ENCODE results near the gene AKAP6.

AKAP6 gene

GRCh38 chr14:32443890-32444661, 115.0 kb downstream of the AKAP6 start:
- Histone ChIP-seq H4K20me1 (ENCODE audit: control insufficient read depth, insufficient read depth, low read depth, low read length) (no peaks in the 10 kb centered on the region), H3K4me1 (ENCODE audit: control insufficient read depth, low read length) (no peaks in the 10 kb centered on the region), H3K27ac (ENCODE audit: low read depth, low read length) (no peak overlapping the region), H3F3A (ENCODE audit: control insufficient read depth, insufficient read depth) (no peaks in the 10 kb centered on the region), H3K79me2 (ENCODE audit: control insufficient read depth, low read length) (no peaks in the 10 kb centered on the region), H3K4me3 (ENCODE audit: low read length) (no peak overlapping the region), H3K9me3 (ENCODE audit: control insufficient read depth, insufficient read depth, low read length) (no peaks in the 10 kb centered on the region), H3K36me3 (ENCODE audit: control insufficient read depth, low read length) (no peaks in the 10 kb centered on the region), H3K4me2 (ENCODE audit: low read length) (no peak overlapping the region), H3K9me2 (replicated peaks; ENCODE audit: control insufficient read depth, low read length) (no peaks in the 10 kb centered on the region), H3K27me3 (ENCODE audit: control insufficient read depth, low read length) (no peaks in the 10 kb centered on the region)
- TF ChIP-seq CTCF (IDR thresholded peaks at IDR 0.05; ENCODE audit: low read depth, low read length, poor library complexity, severe bottlenecking) = no peak
- TF ChIP-seq EZH2phosphoT487 (IDR thresholded peaks at IDR 0.05; ENCODE audit: borderline replicate concordance, low read length) = no peak

- H3K36me3 ChIP-seq (ENCODE audit: control insufficient read depth, low read length) = no peaks in the 10 kb centered on the region
- TF ChIP-seq EZH2phosphoT487 (IDR thresholded peaks at IDR 0.05; ENCODE audit: borderline replicate concordance, low read length) = no peak
- H3K79me2 ChIP-seq (ENCODE audit: control insufficient read depth, low read length) = no peaks in the 10 kb centered on the region
- no peaks in the 10 kb centered on the region for H3F3A ChIP-seq (ENCODE audit: control insufficient read depth, insufficient read depth)
- no peak overlapping the region for H3K27ac ChIP-seq (ENCODE audit: low read depth, low read length)
- no peaks in the 10 kb centered on the region for H3K4me1 ChIP-seq (ENCODE audit: control insufficient read depth, low read length)
- H4K20me1 ChIP-seq (ENCODE audit: control insufficient read depth, insufficient read depth, low read depth, low read length) = no peaks in the 10 kb centered on the region
- no peaks in the 10 kb centered on the region for H3K9me3 ChIP-seq (ENCODE audit: control insufficient read depth, insufficient read depth, low read length)
- no peaks in the 10 kb centered on the region for H3K27me3 ChIP-seq (ENCODE audit: control insufficient read depth, low read length)
- H3K4me2 ChIP-seq (ENCODE audit: low read length) = no peak overlapping the region
- no peak overlapping the region for H3K4me3 ChIP-seq (ENCODE audit: low read length)
- no peaks in the 10 kb centered on the region for H3K9me2 ChIP-seq (replicated peaks; ENCODE audit: control insufficient read depth, low read length)
Measured at GRCh38 chr14:32447371-32447770, 118.3 kb downstream of the AKAP6 start.

- H3K79me2 ChIP-seq (ENCODE audit: control insufficient read depth, low read length) = no peaks in the 10 kb centered on the region
- TF ChIP-seq CTCF (IDR thresholded peaks at IDR 0.05; ENCODE audit: low read depth, low read length, poor library complexity, severe bottlenecking) = no peak
- TF ChIP-seq EZH2phosphoT487 (IDR thresholded peaks at IDR 0.05; ENCODE audit: borderline replicate concordance, low read length) = no peak
- H3K27ac ChIP-seq (ENCODE audit: low read depth, low read length) = no peak overlapping the region
- H3K9me3 ChIP-seq (ENCODE audit: control insufficient read depth, insufficient read depth, low read length) = no peaks in the 10 kb centered on the region
- no peaks in the 10 kb centered on the region for H3K36me3 ChIP-seq (ENCODE audit: control insufficient read depth, low read length)
- no peaks in the 10 kb centered on the region for H4K20me1 ChIP-seq (ENCODE audit: control insufficient read depth, insufficient read depth, low read depth, low read length)
- no peaks in the 10 kb centered on the region for H3F3A ChIP-seq (ENCODE audit: control insufficient read depth, insufficient read depth)
- H3K9me2 ChIP-seq (replicated peaks; ENCODE audit: control insufficient read depth, low read length) = no peaks in the 10 kb centered on the region
- no peak overlapping the region for H3K4me3 ChIP-seq (ENCODE audit: low read length)
- H3K27me3 ChIP-seq (ENCODE audit: control insufficient read depth, low read length) = no peaks in the 10 kb centered on the region
- no peaks in the 10 kb centered on the region for H3K4me1 ChIP-seq (ENCODE audit: control insufficient read depth, low read length)
- no peak overlapping the region for H3K4me2 ChIP-seq (ENCODE audit: low read length)
Measured at GRCh38 chr14:32449648-32450047, 120.5 kb downstream of the AKAP6 start.

- no peak overlapping the region for H3K4me2 ChIP-seq (ENCODE audit: low read length)
- no peaks in the 10 kb centered on the region for H4K20me1 ChIP-seq (ENCODE audit: control insufficient read depth, insufficient read depth, low read depth, low read length)
- H3K36me3 ChIP-seq (ENCODE audit: control insufficient read depth, low read length) = no peaks in the 10 kb centered on the region
- H3F3A ChIP-seq (ENCODE audit: control insufficient read depth, insufficient read depth) = no peaks in the 10 kb centered on the region
- H3K4me1 ChIP-seq (ENCODE audit: control insufficient read depth, low read length) = no peaks in the 10 kb centered on the region
- no peak overlapping the region for H3K27ac ChIP-seq (ENCODE audit: low read depth, low read length)
- no peaks in the 10 kb centered on the region for H3K79me2 ChIP-seq (ENCODE audit: control insufficient read depth, low read length)
- no peaks in the 10 kb centered on the region for H3K27me3 ChIP-seq (ENCODE audit: control insufficient read depth, low read length)
- TF ChIP-seq CTCF (IDR thresholded peaks at IDR 0.05; ENCODE audit: low read depth, low read length, poor library complexity, severe bottlenecking) (no peak), EZH2phosphoT487 (IDR thresholded peaks at IDR 0.05; ENCODE audit: borderline replicate concordance, low read length) (no peak)
- H3K4me3 ChIP-seq (ENCODE audit: low read length) = no peak overlapping the region
- no peaks in the 10 kb centered on the region for H3K9me2 ChIP-seq (replicated peaks; ENCODE audit: control insufficient read depth, low read length)
- no peaks in the 10 kb centered on the region for H3K9me3 ChIP-seq (ENCODE audit: control insufficient read depth, insufficient read depth, low read length)
Measured at GRCh38 chr14:32450919-32451675, 122.0 kb downstream of the AKAP6 start.
